Measurements from ENCODE around the gene CD24.
"Not testable (repeated sequence)": the region's sequence is repeated elsewhere in the genome, so short reads cannot be mapped to it uniquely, and the experiment has no call there.

The CD24 gene

DNA sequence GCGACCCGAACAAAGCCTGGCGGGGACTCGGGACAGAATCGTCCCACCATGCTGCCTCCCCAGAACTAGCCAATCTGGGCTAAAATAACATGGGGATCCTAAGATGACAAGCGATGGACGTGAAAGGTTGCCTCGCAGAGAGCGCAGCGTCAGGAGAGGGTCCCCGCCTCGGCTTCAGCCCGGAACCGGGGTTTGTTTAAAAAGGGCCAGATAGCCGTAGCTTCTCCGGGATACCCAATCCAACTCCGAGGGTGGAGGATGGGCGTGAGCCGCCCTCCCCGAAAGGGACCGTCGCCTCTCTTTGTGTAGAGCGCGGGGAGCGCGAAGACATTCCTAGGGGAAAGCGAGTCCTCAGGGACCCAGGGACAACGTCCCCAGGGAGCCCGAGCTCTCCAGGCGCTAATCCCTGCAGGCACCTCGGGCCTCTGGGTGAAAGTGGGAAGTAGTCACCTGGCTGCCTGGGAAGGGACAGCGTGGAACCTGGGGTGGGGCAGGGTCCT is 643 bp downstream of the CD24 start:
- H3K27ac ChIP-seq (ENCODE audit: low read depth, low read length) = peak overlapping the region; percentile 19
- H3K4me3 ChIP-seq (ENCODE audit: low read length) = peak overlapping the region; percentile 76
- H3K27me3 ChIP-seq (ENCODE audit: insufficient read depth, low read length, poor library complexity) = no peaks in the 10 kb centered on the region
- H2BK15ac ChIP-seq (replicated peaks; ENCODE audit: low read depth) = no peak overlapping the region
- H3K4ac ChIP-seq (ENCODE audit: low read depth, low read length) = peak overlapping the region; percentile 81
- H3K4me2 ChIP-seq (ENCODE audit: low read length) = peak overlapping the region; percentile 17
- peak overlapping the region; percentile 82 for H3K9ac ChIP-seq (ENCODE audit: low read length)
- H4K8ac ChIP-seq (ENCODE audit: low read depth, low read length) = no peak overlapping the region
- peak overlapping the region; percentile 98 for H3K23ac ChIP-seq (ENCODE audit: low read length)
- no peaks in the 10 kb centered on the region for H3K4me1 ChIP-seq (ENCODE audit: control insufficient read depth, low read depth, low read length)
- H2BK5ac ChIP-seq (ENCODE audit: low read length) = peak overlapping the region; percentile 88
- H4K5ac ChIP-seq (ENCODE audit: low read length) = no peak overlapping the region
- H3K36me3 ChIP-seq (ENCODE audit: control insufficient read depth, insufficient read depth, low read length) = no peaks in the 10 kb centered on the region
- peaks cover 24% of the 10 kb centered on the region for H3K79me2 ChIP-seq (ENCODE audit: control insufficient read depth, insufficient read depth, low read length)
- H3K18ac ChIP-seq (ENCODE audit: low read length) = peak overlapping the region; percentile 72
- H2BK120ac ChIP-seq (ENCODE audit: low read depth, low read length) = no peak overlapping the region
- peak overlapping the region; percentile 86 for H3K56ac ChIP-seq (ENCODE audit: low read length)
- WGBS (ENCODE audit: extremely low coverage, insufficient coverage, low lambda C conversion rate) = no CpG with 5 or more reads among the region's 32 CpGs
- no peak overlapping the region for H2AK5ac ChIP-seq (ENCODE audit: low read length)
- DNase-seq = peak; percentile 67
- H3K79me1 ChIP-seq (ENCODE audit: low read length) = no peaks in the 10 kb centered on the region

DNA sequence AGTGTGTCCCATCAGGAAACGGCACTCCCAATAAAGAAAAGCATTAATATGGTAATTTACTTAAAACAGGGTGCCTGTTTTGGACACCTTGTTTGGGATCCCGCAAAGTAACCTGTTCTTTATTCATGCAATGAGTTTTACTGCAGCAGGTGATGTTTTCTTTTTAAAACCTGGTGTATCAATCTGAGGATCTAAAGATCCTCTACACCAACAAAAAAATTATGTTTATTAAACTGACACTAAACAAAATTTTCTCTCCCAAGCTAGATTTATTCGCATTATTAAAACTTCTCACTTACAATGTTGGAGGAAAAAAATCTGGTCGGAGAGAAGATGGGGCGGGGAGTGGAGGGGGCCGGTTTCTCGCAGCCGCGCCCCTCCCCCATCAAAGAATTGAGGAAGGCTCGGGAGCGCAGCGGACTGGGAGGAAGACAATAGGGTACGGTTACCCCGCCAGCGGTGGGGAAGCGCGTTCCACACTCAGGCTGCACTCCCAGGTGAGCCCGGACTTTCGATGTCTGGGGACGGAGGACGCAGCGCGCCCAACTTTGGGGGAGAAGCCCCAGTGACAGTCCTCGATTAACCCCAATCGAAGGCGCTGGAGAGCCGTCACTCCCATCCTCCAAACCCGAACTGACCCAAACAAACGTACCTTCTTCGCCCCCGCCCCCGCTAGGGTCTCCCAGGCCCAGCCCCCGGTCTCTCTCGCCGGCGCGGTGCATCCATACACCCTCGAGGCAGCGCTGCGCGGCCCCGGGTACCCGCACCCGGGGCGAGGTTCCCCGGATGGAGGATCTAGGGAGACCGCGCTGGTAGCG is 1.3 kb downstream of the CD24 start:
- Histone ChIP-seq H3K4me2 (ENCODE audit: low read length) (peak overlapping the region; percentile 54), H3K23ac (ENCODE audit: low read length) (no peak overlapping the region), H3K27ac (ENCODE audit: low read depth, low read length) (peak overlapping the region; percentile 10), H3K27me3 (ENCODE audit: insufficient read depth, low read length, poor library complexity) (no peaks in the 10 kb centered on the region), H3K9ac (ENCODE audit: low read length) (peak overlapping the region; percentile 82), H3K56ac (ENCODE audit: low read length) (peak overlapping the region; percentile 86), H2AK5ac (ENCODE audit: low read length) (no peak overlapping the region), H2BK120ac (ENCODE audit: low read depth, low read length) (no peak overlapping the region), H2BK15ac (replicated peaks; ENCODE audit: low read depth) (no peak overlapping the region), H4K8ac (ENCODE audit: low read depth, low read length) (no peak overlapping the region), H3K36me3 (ENCODE audit: control insufficient read depth, insufficient read depth, low read length) (no peaks in the 10 kb centered on the region), H3K18ac (ENCODE audit: low read length) (peak overlapping the region; percentile 72), H3K79me2 (ENCODE audit: control insufficient read depth, insufficient read depth, low read length) (peaks cover 24% of the 10 kb centered on the region), H3K79me1 (ENCODE audit: low read length) (no peaks in the 10 kb centered on the region), H3K4ac (ENCODE audit: low read depth, low read length) (peak overlapping the region; percentile 81), H4K5ac (ENCODE audit: low read length) (no peak overlapping the region), H3K4me1 (ENCODE audit: control insufficient read depth, low read depth, low read length) (no peaks in the 10 kb centered on the region), H3K4me3 (ENCODE audit: low read length) (peak overlapping the region; percentile 76), H2BK5ac (ENCODE audit: low read length) (peak overlapping the region; percentile 65)
- no CpG with 5 or more reads among the region's 49 CpGs for WGBS (ENCODE audit: extremely low coverage, insufficient coverage, low lambda C conversion rate)
- peak; percentile 55 for DNase-seq

DNA sequence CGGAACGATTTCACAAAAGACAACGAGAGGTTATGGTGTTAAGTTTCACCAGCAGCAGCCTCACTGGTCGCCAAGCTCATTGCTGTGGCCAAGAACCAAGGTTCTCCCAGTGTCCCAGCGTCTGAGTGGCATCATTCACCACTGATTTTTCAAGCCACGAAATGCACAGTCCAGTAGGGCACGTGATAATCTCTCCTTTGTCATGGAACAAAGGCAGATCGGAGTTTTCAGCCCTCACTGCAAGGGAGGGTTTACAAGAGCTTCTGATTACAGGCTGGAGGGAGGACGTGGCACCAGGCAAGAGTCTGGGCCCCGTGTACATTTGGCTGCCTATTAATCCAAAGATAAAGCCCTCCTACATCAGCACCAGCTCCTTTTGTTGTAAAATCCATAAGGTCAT is 2.0 kb downstream of the CD24 start:
- peak; percentile 40 for DNase-seq
- no peak overlapping the region for H2BK15ac ChIP-seq (replicated peaks; ENCODE audit: low read depth)
- H2BK5ac ChIP-seq (ENCODE audit: low read length) = no peak overlapping the region
- no peak overlapping the region for H4K5ac ChIP-seq (ENCODE audit: low read length)
- no peaks in the 10 kb centered on the region for H3K36me3 ChIP-seq (ENCODE audit: control insufficient read depth, insufficient read depth, low read length)
- peaks cover 24% of the 10 kb centered on the region for H3K79me2 ChIP-seq (ENCODE audit: control insufficient read depth, insufficient read depth, low read length)
- H3K27me3 ChIP-seq (ENCODE audit: insufficient read depth, low read length, poor library complexity) = no peaks in the 10 kb centered on the region
- H3K27ac ChIP-seq (ENCODE audit: low read depth, low read length) = no peak overlapping the region
- no peak overlapping the region for H2BK120ac ChIP-seq (ENCODE audit: low read depth, low read length)
- H3K9ac ChIP-seq (ENCODE audit: low read length) = peak overlapping the region; percentile 82
- no peak overlapping the region for H3K4ac ChIP-seq (ENCODE audit: low read depth, low read length)
- H3K18ac ChIP-seq (ENCODE audit: low read length) = no peak overlapping the region
- H3K56ac ChIP-seq (ENCODE audit: low read length) = peak overlapping the region; percentile 17
- H2AK5ac ChIP-seq (ENCODE audit: low read length) = no peak overlapping the region
- peak overlapping the region; percentile 76 for H3K4me3 ChIP-seq (ENCODE audit: low read length)
- H3K4me2 ChIP-seq (ENCODE audit: low read length) = peak overlapping the region; percentile 19
- H4K8ac ChIP-seq (ENCODE audit: low read depth, low read length) = no peak overlapping the region
- H3K23ac ChIP-seq (ENCODE audit: low read length) = no peak overlapping the region
- no peaks in the 10 kb centered on the region for H3K4me1 ChIP-seq (ENCODE audit: control insufficient read depth, low read depth, low read length)
- H3K79me1 ChIP-seq (ENCODE audit: low read length) = no peaks in the 10 kb centered on the region
- WGBS (ENCODE audit: extremely low coverage, insufficient coverage, low lambda C conversion rate) = no CpG with 5 or more reads among the region's 10 CpGs

DNA sequence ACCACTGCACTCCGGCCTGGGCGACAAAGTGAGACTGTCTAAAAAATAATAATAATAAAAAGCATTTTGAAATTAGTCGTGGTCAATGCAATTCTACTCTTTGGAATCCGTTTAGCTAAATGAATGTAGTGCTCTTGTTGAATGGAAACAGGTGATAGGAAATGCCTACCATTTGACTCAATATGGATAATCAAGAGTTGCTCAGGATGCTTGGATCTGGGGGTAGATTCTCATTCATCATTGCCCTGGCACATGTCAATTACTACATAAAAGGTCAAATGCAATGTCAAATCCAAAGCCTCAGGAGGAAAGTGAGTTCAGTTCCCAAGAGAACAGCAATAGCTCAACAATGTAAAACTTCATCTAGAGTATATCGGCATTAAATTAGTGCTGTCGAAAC is 3.8 kb downstream of the CD24 start:
- H3K4ac ChIP-seq (ENCODE audit: low read depth, low read length); DNase-seq: not testable (repeated sequence)
- no CpG with 5 or more reads among the region's 6 CpGs for WGBS (ENCODE audit: extremely low coverage, insufficient coverage, low lambda C conversion rate)

DNA sequence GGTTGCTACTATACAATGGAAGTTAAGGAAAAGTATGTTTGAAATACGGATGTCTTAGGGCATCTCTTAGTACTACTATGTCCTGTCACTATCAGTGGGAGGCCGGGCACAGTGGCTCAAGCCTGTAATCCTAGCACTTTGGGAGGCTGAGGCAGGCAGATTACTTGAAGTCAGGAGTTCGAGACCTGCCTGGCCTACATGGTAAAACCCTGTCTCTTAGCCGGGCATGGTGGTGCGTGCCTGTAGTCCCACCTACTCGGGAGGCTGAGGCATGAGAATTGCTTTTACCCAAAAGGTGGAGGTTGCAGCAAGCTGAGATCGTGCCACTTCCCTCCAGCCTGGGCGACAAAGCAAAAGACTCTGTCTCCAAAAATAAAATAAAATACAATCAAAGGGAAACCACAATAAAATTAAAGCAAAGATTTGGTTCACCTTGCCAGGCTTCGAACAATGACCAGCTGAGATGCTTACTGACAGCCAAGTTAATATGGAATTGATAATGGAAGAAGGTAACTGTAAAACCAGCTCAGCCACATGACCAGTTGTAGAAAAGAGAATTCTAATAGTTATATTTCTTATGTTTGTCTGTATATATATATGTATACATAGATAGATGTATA is 6.5 kb downstream of the CD24 start:
- no peaks in the 10 kb centered on the region for H3K27me3 ChIP-seq (ENCODE audit: insufficient read depth, low read length, poor library complexity)
- H2BK120ac ChIP-seq (ENCODE audit: low read depth, low read length) = no peak overlapping the region
- H3K4me2 ChIP-seq (ENCODE audit: low read length) = no peak overlapping the region
- no peaks in the 10 kb centered on the region for H3K4me1 ChIP-seq (ENCODE audit: control insufficient read depth, low read depth, low read length)
- H3K4ac ChIP-seq (ENCODE audit: low read depth, low read length) = no peak overlapping the region
- no peak overlapping the region for H3K9ac ChIP-seq (ENCODE audit: low read length)
- H2AK5ac ChIP-seq (ENCODE audit: low read length) = no peak overlapping the region
- H4K5ac ChIP-seq (ENCODE audit: low read length) = no peak overlapping the region
- no CpG with 5 or more reads among the region's 9 CpGs for WGBS (ENCODE audit: extremely low coverage, insufficient coverage, low lambda C conversion rate)
- no peak overlapping the region for H2BK15ac ChIP-seq (replicated peaks; ENCODE audit: low read depth)
- DNase-seq = no peak
- no peaks in the 10 kb centered on the region for H3K36me3 ChIP-seq (ENCODE audit: control insufficient read depth, insufficient read depth, low read length)
- no peak overlapping the region for H3K56ac ChIP-seq (ENCODE audit: low read length)
- H3K27ac ChIP-seq (ENCODE audit: low read depth, low read length) = no peak overlapping the region
- no peaks in the 10 kb centered on the region for H3K79me1 ChIP-seq (ENCODE audit: low read length)
- H4K8ac ChIP-seq (ENCODE audit: low read depth, low read length) = no peak overlapping the region
- no peak overlapping the region for H3K23ac ChIP-seq (ENCODE audit: low read length)
- H2BK5ac ChIP-seq (ENCODE audit: low read length) = no peak overlapping the region
- H3K18ac ChIP-seq (ENCODE audit: low read length) = no peak overlapping the region
- H3K4me3 ChIP-seq (ENCODE audit: low read length) = no peak overlapping the region
- peaks cover 9% of the 10 kb centered on the region for H3K79me2 ChIP-seq (ENCODE audit: control insufficient read depth, insufficient read depth, low read length)

More for the DNA sequence above, 3.8 kb downstream of the CD24 start:
- H3K18ac ChIP-seq (ENCODE audit: low read length); H3K56ac ChIP-seq (ENCODE audit: low read length); H3K4me3 ChIP-seq (ENCODE audit: low read length); H3K36me3 ChIP-seq (ENCODE audit: control insufficient read depth, insufficient read depth, low read length); H2BK15ac ChIP-seq (replicated peaks; ENCODE audit: low read depth); H4K8ac ChIP-seq (ENCODE audit: low read depth, low read length); H3K79me1 ChIP-seq (ENCODE audit: low read length); H3K4me1 ChIP-seq (ENCODE audit: control insufficient read depth, low read depth, low read length); H3K27ac ChIP-seq (ENCODE audit: low read depth, low read length); H3K4me2 ChIP-seq (ENCODE audit: low read length); H2BK120ac ChIP-seq (ENCODE audit: low read depth, low read length); H3K9ac ChIP-seq (ENCODE audit: low read length); H3K27me3 ChIP-seq (ENCODE audit: insufficient read depth, low read length, poor library complexity); H2BK5ac ChIP-seq (ENCODE audit: low read length); H2AK5ac ChIP-seq (ENCODE audit: low read length); H4K5ac ChIP-seq (ENCODE audit: low read length); H3K23ac ChIP-seq (ENCODE audit: low read length): not testable (repeated sequence)
- H3K79me2 ChIP-seq (ENCODE audit: control insufficient read depth, insufficient read depth, low read length) = peaks cover 24% of the 10 kb centered on the region
